PC-9 (cell line): ENCODE measurements around the gene TRAF2. TPM values are rescaled to one million over a fixed set of nuclear protein-coding genes. Genes with fewer than 3 reads are reported as not detected.

ENCODE experiments used
- BruUV-seq: library from RNA; stranded (reverse); fragments of 400-500 nt; replicated peaks from 2 replicates; lab custom pipeline; 2021; lab: Mats Ljungman, UMichigan
- CTCF ChIA-PET: fragments of 300-600 bp; sonication (Branson Sonifier 250); formaldehyde crosslinking; loops from one replicate; lab custom pipeline; 2022; ENCODE audit warnings: antibody characterized with exemption; lab: Charles Lee
- POLR2A ChIA-PET: fragments of 300-600 bp; sonication (Branson Sonifier 250); formaldehyde crosslinking; loops from one replicate; lab custom pipeline; 2022; ENCODE audit warnings: antibody characterized with exemption; ENCODE audit not compliant: unreplicated experiment; lab: Charles Lee
- DNase-seq, 2 experiments: peaks; one replicate each; pipeline versions ENCODE4 v3.0.0 to v3.0.0-alpha.2; 2015 to 2022; ENCODE audit warnings: mixed read lengths in 1 of 2
- H2AFZ ChIP-seq: fragments of 200-600 bp; sonication (generic); 2 replicates; pipeline ENCODE4 v1.8.1; 2017; ENCODE audit warnings: antibody characterized with exemption
- H3F3A ChIP-seq: fragments of 200-600 bp; sonication (generic); 2 replicates; pipeline ENCODE4 v1.8.1; 2017; ENCODE audit warnings: antibody characterized with exemption, mild to moderate bottlenecking, low read depth; ENCODE audit not compliant: insufficient read depth
- H3K27ac ChIP-seq: fragments of 200-600 bp; sonication (generic); 2 replicates; pipeline ENCODE4 v1.6.1; 2016; ENCODE audit warnings: mixed run types
- H3K27me3 ChIP-seq: fragments of 200-600 bp; sonication (generic); 2 replicates; pipeline ENCODE4 v1.6.1; 2016; ENCODE audit warnings: low read depth, mixed run types; ENCODE audit not compliant: insufficient read depth
- H3K36me3 ChIP-seq: fragments of 200-600 bp; sonication (generic); 2 replicates; pipeline ENCODE4 v1.6.1; 2016; ENCODE audit warnings: low read depth, mixed run types
- H3K4me1 ChIP-seq: fragments of 200-600 bp; sonication (generic); replicated peaks from 2 replicates; pipeline ENCODE4 v1.6.1; 2016; ENCODE audit warnings: mixed run types; ENCODE audit not compliant: insufficient read depth
- H3K4me2 ChIP-seq: fragments of 200-600 bp; sonication (generic); 2 replicates; pipeline ENCODE4 v1.6.1; 2017; ENCODE audit warnings: mixed run types
- H3K4me3 ChIP-seq: fragments of 200-600 bp; sonication (generic); 2 replicates; pipeline ENCODE4 v1.6.1; 2016; ENCODE audit warnings: mixed run types
- H3K79me2 ChIP-seq: fragments of 200-600 bp; sonication (generic); 2 replicates; pipeline ENCODE4 v1.6.1; 2017; ENCODE audit warnings: low read depth, mixed run types
- H3K9me2 ChIP-seq: fragments of 200-600 bp; sonication (generic); 2 replicates; pipeline ENCODE4 v1.8.1; 2017; ENCODE audit warnings: mild to moderate bottlenecking; ENCODE audit not compliant: insufficient read depth
- H3K9me3 ChIP-seq: fragments of 200-600 bp; sonication (generic); 2 replicates; pipeline ENCODE4 v1.8.1; 2016; ENCODE audit warnings: low read depth; ENCODE audit not compliant: insufficient read depth
- H4K20me1 ChIP-seq: fragments of 200-600 bp; sonication (generic); 2 replicates; pipeline ENCODE4 v1.8.1; 2017; ENCODE audit not compliant: insufficient read depth
- CTCF ChIP-seq: fragments of 200-600 bp; sonication (generic); conservative IDR thresholded peaks from 2 replicates; pipeline ENCODE4 v1.6.1; 2017; ENCODE audit warnings: mixed run types, antibody characterized with exemption, mild to moderate bottlenecking, moderate library complexity
- EZH2 ChIP-seq: fragments of 200-600 bp; sonication (generic); IDR thresholded peaks from 2 replicates; pipeline ENCODE4 v1.8.0; 2017; ENCODE audit warnings: antibody characterized with exemption, low read depth
- intact Hi-C: fragments of 100-400 bp; cut with micrococcal nuclease; formaldehyde crosslinking; loops from one replicate; pipeline ENCODE4 v1.10.0; 2022; ENCODE audit not compliant: unreplicated experiment
- total RNA-seq: library from RNA; stranded (reverse); gene quantifications from 2 replicates; pipeline ENCODE4 v1.2.3, GENCODE V29; 2021

Gene TRAF2
- total RNA-seq, 1 experiment from 2014 or later: 42.7 TPM

- Histone ChIP-seq H3K9me2 (no peaks in the 10 kb centered on the region), H3K36me3 (no peaks in the 10 kb centered on the region), H3F3A (peaks cover 27% of the 10 kb centered on the region), H3K79me2 (peaks cover 59% of the 10 kb centered on the region), H4K20me1 (peaks cover 2% of the 10 kb centered on the region; the same call in 1 of the 2 replicates), H3K27ac (peak overlapping the region; percentile 29; the same call in 1 of the 2 replicates), H3K4me3 (peak overlapping the region; percentile 96), H3K9me3 (no peaks in the 10 kb centered on the region), H3K4me1 (peaks cover 30% of the 10 kb centered on the region), H3K27me3 (no peaks in the 10 kb centered on the region), H3K4me2 (peak overlapping the region; percentile 100), H2AFZ (peak overlapping the region; percentile 81)
- TF ChIP-seq EZH2 (no peak), CTCF (no peak)
- DNase-seq: peak in 1 of 2 experiments; percentile 46
- ChIA-PET POLR2A (interaction anchor here (0.6 to 0.8 kb wide), 4 partner anchors 14 to 36 kb away, joined by 5 to 19 read pairs (median 12); partner anchors contain the start of gene EDF1), CTCF (interaction anchor here (0.8 kb wide), 1 partner anchor 181 kb away, joined by 3 read pairs; no protein-coding TSS in a partner anchor)
- intact Hi-C loops: no loop called here
- no TSS peak for BruUV-seq
Measured at GRCh38 chr9:136886610-136887597, 588 bp downstream of the TRAF2 start.

DNA sequence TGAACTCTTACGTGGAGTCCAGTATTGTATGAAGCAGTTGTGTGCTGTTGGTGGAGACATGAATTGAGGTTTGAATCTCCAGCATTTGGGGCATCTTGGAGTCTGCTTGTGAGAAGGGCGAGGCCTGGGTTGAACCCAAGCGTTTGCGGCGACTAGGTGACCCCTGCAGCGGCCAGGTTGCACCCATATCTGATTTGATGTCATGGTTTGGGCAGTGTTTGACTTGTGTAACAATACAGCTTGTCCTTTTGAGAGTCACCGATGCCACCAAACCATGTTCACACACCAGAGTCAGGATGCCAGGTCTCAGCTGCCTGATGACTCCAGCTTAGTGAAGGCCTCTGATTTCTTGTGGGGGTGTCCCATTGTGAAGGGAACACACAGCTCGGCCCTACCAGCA is 2.1 kb downstream of the TRAF2 start:
- Histone ChIP-seq H2AFZ (no peak overlapping the region), H3K79me2 (peaks cover 75% of the 10 kb centered on the region), H3K4me2 (no peak overlapping the region), H3K27me3 (no peaks in the 10 kb centered on the region), H3K27ac (no peak overlapping the region), H4K20me1 (peaks cover 8% of the 10 kb centered on the region; the same call in 1 of the 2 replicates), H3K4me1 (peaks cover 16% of the 10 kb centered on the region), H3K4me3 (no peak overlapping the region), H3F3A (peaks cover 12% of the 10 kb centered on the region; the same call in 1 of the 2 replicates), H3K36me3 (no peaks in the 10 kb centered on the region), H3K9me3 (no peaks in the 10 kb centered on the region), H3K9me2 (no peaks in the 10 kb centered on the region)
- BruUV-seq: TSS peak; percentile 28
- ChIA-PET POLR2A (no interaction called here), CTCF (no interaction called here)
- no peak for DNase-seq
- intact Hi-C loops: no loop called here
- TF ChIP-seq EZH2 (no peak), CTCF (no peak)

- Histone ChIP-seq H3K4me1 (peaks cover 8% of the 10 kb centered on the region), H3K36me3 (no peaks in the 10 kb centered on the region), H3K79me2 (peaks cover 81% of the 10 kb centered on the region), H2AFZ (no peak overlapping the region), H3K4me2 (no peak overlapping the region), H3K9me3 (no peaks in the 10 kb centered on the region), H3K27ac (no peak overlapping the region), H3K27me3 (no peaks in the 10 kb centered on the region), H4K20me1 (peaks cover 8% of the 10 kb centered on the region; the same call in 1 of the 2 replicates), H3K4me3 (no peak overlapping the region), H3K9me2 (no peaks in the 10 kb centered on the region), H3F3A (peaks cover 4% of the 10 kb centered on the region; the same call in 1 of the 2 replicates)
- ChIA-PET POLR2A (no interaction called here), CTCF (no interaction called here)
- no TSS peak for BruUV-seq
- DNase-seq: no peak
- no peak for TF ChIP-seq EZH2
- intact Hi-C loops: no loop called here
Measured at GRCh38 chr9:136889858-136890257, 3.5 kb downstream of the TRAF2 start.
